Ovary (tissue), 3 donors: Measurements from ENCODE around the gene PPP2R1B.

Experiments used
- CTCF ChIP-seq, 3 donors: fragments of 450-650 bp in 2 of 3; fragments of 200-600 bp in 1 of 3; IDR thresholded peaks; one replicate each; pipeline versions ENCODE4 v1.5.1 to v1.8.0; 2016 to 2022; ENCODE audit warnings: antibody characterized with exemption in 3 of 3, mild to moderate bottlenecking in 1 of 3
- EP300 ChIP-seq: sonication (generic); formaldehyde crosslinking; IDR thresholded peaks from one replicate; pipeline ENCODE4 v1.6.1; 2017; ENCODE audit warnings: antibody characterized with exemption
- POLR2A ChIP-seq: fragments of 450-650 bp; IDR thresholded peaks from one replicate; pipeline ENCODE4 v1.6.1; 2017; ENCODE audit warnings: antibody characterized with exemption, mild to moderate bottlenecking, moderate library complexity
- donor health status: DM: no; HTN: no; CAD: no.

GRCh38 chr11:111759376-111759775 is 6.8 kb downstream of the PPP2R1B start:
- no peak for TF ChIP-seq CTCF (IDR thresholded peaks at IDR 0.05)
- TF ChIP-seq POLR2A: no peak
- TF ChIP-seq EP300: no peak
